CD4-positive, alpha-beta T cell treated with Interleukin-12 subunit alpha and Interleukin-12 subunit beta, for 1 hour (primary cell): ENCODE measurements around the gene SLC18A2.

Experiments
- DNase-seq: peaks from one replicate; pipeline ENCODE4 v3.0.0-alpha.2; 2020

The SLC18A2 gene

DNA sequence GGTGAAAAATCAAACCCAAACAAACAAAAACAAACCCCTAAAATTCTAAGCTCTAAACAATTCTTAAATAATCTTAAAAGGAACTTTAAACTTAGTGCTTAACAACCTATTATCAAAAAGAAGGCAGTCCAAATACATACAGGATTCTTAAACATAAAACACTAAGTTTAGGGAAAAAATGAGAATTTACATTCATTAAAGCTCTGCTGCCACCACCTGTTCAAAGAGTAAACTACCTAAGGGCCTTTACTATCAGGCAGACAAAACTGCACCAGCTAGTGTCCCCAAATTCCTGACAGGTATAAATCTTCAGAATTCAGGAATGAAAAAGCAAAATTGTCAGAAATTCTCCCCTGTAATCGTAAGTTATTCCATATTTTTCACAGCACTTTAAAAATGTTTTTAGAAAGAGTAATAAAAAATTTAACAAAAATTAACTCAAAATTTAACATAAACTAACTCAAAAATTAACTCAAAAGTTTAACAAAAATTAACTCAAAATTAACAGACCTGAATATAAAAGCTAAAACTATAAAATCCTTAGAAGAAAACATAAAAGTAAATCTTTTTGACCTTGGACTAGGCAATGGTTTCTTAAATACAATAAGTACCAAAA, 79.2 kb downstream of the SLC18A2 start:
- peak; percentile 18 for DNase-seq

DNA sequence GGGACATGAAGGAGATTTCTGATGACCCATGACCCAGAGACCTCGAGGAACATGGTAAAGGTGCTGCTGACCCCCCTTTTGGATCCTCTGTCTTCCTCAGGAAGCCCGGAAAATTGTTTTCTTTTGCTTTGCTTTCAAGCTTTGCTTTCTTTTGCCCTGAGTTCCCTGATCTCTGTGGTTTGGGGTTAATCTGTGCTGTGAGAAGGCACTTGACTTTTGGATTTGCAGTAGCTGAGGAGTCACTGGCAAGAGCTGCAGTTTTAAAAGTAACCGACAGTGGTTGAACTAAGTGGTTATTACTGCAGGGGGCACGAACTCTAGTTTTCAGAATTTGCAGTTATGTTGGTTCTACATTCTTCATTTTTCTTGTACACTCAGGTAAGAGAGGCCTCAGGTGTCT, 81.3 kb downstream of the SLC18A2 start:
- no peak for DNase-seq

DNA sequence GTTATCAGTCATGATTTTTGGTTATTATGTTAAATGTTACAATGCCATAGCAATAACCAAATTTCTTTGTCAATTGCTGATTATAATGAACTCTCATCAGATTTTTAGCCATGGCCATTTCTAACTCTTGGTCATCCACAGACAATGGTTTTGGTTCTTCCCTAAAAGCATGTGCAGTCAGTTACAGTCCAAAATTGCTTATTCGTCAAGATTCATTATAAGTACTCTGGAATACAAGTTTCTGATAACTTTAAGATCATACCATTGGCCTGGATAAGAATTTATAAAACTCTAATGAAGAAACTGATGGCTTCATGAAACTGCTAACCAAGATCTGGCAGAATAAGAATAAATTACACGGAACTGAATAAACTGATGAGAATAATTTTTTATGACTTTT, 83.5 kb downstream of the SLC18A2 start:
- DNase-seq = no peak

DNA sequence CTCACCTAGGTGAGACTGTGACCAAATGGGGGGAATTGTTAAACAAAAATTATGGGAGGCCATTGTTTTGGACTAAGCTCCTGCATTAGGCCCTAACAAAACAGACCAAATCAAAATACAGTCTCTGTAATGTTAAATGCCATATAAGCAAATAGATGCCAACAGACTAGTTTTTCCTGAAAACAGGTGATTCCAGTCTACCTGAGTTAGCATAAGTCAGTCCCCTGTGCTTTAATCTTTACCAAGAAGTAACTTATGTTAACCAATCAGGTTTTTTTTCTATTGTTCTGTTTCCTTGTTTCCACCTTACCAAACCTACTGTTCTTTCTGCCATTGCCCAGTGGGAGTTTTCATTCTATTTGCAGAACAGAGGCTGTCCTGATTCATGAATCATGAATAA, 86.3 kb downstream of the SLC18A2 start:
- DNase-seq = no peak
